ENCODE measurements around the gene TAF10.

Gene TAF10

DNA sequence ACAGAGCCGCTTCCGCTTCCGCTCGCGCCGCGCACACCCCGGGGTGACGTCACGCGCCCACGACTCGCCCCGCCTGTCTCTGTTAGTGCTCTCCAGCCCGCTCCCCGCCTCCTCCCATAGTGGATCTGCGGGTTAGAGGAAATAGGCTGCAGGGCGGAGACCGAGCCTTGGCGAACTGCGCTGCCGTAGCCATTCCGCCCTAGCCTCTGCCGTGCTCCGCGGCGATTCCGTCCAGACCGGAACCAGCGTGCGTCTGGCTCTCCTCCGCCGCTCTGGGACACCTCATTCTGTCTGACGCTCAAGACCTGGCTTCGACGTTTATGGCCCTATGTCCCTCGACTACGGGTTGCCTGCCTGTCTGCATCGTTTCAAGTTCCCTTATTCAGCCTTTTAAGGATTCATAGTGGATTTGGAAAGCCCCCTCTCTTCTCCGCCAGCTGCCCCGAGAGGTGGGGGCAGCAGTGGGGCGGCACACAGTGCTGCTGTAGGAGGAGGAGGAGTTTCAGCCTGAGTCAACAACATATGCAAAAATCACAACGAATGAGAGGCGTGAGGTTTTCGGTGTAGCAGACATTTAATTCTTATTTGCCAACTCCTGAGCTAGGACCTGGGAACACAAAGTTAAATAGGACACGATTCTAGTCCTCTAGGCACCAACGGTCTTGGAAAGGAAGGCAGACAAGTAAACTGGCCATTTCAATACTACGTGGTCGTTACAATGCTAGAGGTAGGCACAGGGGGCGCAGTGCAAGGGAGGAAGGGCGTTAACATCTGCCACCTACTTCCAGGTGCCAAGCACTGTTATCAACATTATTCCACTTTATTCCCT lies at the start of gene TAF10:
TSS of gene TAF10 (minus strand) at position 4 of the 829 bp plus-strand sequence. CDS start 27 bp downstream, outside the sequence.
- DNase-seq (ENCODE audit: low read depth in 2 of 2) = peak; percentile 92 to 93

DNA sequence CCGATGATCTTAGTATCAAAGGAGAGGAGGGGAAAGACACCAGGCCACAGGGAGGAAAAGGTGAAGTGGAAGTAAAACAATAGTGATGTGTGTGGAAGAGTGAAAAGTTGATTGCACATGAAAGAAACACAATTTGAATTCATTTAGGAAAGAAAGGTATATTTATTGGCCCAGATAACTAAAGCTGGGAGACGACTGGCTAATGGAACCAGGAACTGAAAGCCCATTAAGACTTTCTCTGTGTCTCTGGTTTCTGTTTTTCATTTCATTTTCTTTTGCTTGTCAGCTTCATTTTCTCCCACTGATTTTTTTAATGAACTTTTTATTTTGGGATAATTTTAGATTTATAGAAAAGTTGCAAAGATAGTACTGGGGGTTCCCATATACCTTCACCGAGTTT lies 48.7 kb upstream of the TAF10 start:
- no peak for DNase-seq (ENCODE audit: low read depth in 2 of 2)

DNA sequence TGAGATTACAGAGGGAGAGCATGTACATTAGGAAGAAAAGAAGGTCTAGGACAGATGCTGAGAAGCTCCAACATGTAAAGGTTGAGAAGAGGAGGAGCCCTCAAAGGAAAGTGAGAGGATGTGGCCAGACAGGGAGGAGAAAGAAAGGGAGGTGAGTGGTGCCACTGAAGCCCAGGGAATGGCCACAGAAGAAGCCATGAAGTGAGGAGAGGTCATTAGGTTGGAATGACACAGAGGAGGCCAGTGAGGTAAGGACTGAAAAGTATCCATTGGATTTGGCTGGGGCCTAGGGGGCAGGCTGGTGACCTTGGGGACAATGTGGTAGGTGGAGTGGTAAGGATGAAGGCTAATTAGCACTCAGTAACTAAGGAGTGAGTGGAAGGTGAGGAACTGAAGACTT lies 46.6 kb upstream of the TAF10 start:
- no peak for DNase-seq (ENCODE audit: low read depth in 2 of 2)

DNA sequence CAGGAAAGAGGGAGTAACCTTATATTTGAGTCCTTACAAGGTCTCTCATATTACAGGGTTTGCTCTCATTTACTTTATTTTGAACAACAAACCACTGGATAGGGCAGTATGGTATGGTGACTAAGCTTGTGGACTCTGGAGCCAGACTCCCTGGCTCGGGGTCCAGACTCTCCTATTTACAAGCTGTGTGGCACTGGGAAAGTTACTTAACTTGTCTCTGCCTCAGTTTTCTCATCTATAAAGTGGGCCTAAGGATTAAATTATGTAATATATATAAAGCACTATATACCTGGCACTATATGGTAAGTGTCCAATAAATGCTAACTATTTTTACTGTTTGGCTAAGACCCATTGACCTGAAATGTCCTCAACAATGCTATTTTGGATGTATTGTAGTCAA lies 45.3 kb upstream of the TAF10 start:
- no peak for DNase-seq (ENCODE audit: low read depth in 2 of 2)

DNA sequence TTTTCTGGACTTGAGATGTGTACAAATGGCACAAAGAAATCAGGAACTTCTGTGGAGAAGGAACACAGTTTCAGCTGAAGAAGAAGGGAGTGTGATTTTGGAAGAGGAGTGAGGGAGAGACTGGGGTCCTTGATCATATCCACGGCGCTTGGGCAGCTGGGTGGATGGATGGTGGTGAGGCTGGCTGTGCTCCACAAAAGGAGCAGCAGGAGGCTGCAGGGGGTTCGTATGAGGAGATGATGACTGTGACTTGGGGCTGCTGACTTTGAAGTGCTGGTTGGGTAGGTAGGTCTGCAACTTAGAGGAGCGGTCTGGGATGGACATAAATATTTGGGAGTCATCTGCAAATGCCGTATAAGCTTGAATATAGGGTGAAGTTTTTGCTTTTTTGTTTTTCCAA lies 44.9 kb upstream of the TAF10 start:
- no peak for DNase-seq (ENCODE audit: low read depth in 2 of 2)

DNA sequence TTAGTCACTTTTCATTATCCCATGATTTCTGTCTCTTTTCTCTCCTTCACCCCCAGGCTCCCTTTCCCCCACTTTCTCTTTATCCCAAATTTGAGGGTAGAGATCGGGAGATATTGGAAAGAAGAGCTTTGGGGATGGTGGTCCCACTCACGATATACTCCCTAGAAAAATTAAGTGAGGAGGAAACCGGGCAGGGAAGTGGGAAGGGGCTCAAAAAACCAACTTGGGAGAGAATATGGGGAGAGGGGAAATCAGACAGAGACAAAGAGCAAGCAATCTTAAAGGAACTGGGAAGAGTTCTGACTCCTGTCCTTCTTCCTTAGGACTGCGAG lies 44.5 kb upstream of the TAF10 start:
- no peak for DNase-seq (ENCODE audit: low read depth in 2 of 2)

DNA sequence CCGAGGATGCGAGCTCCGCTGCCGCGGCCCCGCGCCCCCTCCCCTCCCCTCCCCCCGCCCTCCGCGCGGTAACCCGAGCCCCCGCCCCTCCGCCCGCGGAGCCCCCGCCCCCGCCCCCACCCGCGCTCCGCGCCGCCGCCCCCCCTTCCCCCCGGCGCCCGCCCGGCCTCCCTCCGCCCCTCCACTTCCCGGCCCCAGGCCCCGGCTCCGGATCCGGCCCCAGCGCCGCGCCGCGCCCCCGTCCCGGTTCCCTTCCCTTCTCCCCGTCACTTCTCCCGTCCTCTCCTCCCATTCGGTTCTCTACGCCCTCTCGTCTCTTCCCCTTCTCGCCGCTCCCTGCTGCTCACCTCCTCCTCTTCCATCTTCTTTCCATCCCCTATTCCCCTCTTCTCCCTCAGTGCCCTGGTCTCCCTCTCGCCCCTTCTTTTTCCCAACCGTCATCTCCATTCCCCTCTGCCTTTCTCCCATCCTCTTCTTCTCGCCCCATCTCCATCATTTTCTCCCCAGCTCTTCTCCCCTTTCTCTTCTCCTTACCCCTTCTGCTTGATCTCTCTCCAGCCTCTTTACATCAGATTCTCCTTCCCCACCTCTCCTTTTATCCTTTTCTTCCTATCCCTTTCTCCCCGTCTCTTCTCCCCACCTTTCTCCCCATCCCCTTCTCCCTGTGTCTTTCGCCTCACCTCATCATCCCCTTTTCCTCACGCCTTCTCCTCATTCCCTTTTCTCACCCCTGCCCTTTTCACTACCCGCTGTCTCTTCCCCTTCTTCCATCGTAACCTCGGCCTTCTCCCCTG lies 44.0 kb upstream of the TAF10 start, which contains the start of gene DCHS1:
TSS of gene DCHS1 (minus strand) at position 20 of the 794 bp plus-strand sequence. CDS start 14,196 bp downstream, outside the sequence.
- no peak for DNase-seq (ENCODE audit: low read depth in 2 of 2)

DNA sequence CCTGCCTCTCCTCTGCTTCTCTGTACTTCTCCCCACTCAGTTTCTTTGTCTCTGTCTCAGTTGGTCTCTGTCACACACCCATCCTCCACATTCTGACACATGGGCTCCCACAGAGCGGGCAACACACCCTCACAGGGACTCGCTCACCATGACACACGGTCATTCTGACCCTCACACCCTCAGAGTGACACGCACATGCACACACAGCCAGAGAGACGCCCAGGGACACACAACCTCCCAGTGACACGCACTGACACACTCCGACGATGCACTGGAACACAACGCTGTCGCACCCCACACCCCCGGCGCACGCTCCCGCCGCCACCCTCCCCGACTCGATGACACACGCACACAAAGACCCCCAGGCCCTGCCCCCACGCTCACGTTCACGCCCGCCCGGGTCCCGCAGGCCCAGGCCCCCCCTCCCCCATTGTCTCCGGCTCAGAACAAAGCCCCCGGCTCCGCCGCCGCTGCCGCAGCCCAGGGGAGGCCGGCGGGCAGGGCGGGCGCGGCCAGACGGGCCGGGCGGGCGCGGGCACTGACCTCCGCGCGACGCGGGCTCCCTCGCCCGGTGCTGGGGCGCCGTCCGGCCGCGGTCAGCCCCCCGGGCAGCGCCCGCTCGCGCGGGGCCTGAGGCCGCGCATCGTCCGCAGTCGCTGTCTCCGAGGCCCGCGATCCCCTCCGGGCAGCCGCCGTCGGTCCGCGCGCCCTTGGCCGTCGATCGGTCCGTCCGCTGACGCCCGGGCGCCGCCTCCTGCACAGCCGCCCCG lies 43.2 kb upstream of the TAF10 start:
- no peak for DNase-seq (ENCODE audit: low read depth in 2 of 2)

DNA sequence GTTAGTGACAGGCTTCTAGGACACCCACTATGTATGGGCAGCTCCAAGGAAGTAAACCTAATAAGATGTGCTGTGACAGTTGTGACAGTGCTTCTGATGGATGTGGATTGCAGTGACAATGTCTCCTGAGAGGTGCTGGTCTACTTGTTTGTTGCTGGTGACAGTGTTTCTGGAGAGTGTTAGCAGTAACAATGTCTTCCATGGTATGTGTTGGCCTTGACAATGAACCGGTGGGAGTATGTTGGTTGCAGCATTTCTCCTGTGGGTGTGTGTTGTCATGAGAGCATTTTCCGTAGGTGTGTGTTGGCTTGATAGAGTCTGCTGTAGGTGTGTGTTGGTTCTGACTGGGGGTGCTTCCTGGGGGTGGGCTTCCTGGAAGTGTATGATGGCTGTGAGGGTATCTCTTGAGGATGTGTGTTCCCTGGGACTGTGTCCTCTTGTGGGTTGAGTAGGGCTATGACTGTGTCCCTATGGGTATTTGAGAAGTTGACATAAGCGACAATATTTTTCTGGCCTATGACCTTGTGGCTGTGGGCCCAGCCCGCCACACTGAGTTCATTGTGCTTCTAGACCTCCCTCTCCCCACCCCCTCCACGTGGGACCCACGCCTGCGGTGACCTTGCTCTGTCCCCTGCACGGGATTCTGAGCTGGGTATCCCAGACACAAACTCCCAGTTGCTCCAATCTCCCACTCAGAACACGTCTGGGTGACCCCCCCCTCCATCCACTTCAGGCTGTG lies 42.4 kb upstream of the TAF10 start:
- DNase-seq (ENCODE audit: low read depth in 2 of 2) = no peak

DNA sequence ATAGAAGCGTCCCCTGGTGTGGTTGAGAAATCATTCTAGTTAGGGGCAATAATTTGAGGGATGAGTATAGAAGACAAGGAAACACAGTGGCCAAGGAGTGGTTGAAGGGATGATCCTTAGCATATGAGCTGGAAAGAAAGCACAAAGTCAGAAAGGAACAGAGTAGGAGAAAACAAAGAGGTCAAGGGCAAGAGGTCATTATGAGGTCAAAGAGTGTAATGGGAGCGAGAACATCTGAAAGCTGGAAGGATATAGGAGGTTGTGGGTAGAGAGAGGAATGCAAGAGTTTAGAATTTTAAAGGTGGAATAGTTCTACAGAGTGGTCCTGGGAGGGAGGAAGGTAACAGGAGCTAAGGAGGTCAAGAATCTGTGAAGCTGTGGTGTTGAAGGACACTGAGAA lies 41.6 kb upstream of the TAF10 start:
- DNase-seq (ENCODE audit: low read depth in 2 of 2) = no peak

DNA sequence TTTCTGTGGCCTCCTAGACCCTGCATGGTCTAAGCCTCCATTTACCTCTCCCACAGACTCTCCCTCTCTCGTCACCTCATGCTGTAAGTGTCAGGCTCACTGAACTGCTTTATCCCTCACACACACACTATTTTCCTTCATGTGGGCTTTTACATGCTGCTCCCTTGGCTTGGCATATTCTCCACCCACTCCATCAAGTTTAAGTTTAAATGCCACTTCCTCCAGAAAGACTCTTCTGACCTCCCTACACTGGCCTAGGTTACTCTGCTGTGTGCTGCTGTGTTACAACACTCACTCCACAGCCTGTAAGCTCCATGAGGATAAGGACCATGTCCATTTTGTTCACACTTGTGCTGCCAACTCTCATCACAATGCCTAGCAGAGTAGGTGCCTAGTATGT lies 41.1 kb upstream of the TAF10 start:
- DNase-seq (ENCODE audit: low read depth in 2 of 2) = no peak

DNA sequence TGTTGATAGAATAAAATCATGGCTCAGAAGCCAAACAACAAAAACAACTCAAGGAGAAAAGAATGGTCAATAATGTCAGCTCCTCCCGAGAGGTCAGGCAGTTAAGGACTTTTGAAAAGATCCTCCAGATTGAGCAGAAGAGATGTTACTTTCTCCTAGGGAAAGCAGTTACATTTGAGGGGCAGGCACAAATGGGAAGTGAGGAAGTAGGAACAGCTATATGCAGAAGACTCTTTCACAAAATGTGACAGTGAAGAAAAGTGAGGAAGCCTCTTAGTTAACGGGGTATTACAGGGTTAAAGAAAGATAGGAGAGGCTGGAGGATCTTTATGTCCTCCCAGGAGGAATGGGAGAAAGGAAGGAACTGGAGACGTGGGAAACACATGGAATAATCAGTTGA lies 40.2 kb upstream of the TAF10 start:
- DNase-seq (ENCODE audit: low read depth in 2 of 2) = no peak

DNA sequence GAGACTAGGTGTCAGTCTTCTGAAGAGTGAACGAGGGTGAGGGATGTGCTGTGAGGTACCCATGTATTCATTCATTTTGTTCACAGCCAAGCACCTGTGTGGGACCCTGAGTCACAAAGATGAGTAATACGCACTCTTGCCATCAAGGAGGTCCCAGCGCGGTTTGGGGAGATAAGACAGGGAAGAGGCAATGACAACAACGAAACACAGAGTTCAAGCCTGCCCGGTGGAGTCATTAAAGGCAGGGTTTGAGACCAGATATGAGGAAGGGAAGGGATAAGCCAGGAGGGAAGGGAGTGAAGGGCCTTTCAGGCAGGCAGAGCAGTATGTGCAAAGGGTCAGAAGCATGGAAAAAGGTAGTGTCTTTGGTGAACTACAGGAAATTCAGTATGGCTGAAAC lies 39.0 kb upstream of the TAF10 start:
- DNase-seq (ENCODE audit: low read depth in 2 of 2) = no peak

DNA sequence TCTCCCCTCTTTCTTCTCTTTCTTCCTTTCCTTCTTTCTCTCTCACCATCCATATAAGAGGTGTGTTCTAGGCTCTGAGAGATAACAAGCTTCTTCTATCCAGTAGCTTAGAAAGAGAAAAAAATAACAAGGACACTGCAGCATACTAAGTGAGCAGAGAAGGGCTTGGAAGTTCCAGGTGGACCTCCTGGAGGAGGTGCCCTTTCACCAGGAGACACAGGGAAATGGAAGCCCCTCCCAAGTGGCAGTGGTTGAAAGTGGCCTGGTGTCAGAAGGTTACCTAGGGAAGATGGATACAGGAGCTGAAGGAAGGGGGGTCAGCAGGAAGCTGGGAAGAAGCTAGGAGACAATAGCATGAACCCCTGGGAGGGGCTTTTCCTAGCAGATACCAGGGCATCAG lies 38.1 kb upstream of the TAF10 start:
- no peak for DNase-seq (ENCODE audit: low read depth in 2 of 2)

DNA sequence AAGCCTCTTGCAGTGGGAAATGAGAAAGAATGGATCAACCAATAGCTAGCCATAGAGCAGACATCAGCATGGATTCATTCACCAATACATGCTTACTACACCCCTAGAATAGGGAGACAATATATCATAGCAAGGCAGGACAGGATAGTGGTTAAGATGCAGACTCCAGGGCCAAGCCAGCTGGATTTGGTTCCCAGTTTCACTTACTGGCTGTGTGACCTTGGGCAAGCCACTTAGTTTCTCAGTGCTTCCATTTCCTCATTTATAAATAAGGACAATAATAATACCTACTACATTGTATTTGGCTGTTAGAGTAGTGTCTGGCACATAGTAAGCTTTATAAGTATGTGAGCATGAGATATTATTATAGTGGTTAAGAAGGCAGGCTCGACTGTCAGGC lies 36.5 kb upstream of the TAF10 start:
- DNase-seq (ENCODE audit: low read depth in 2 of 2) = no peak

DNA sequence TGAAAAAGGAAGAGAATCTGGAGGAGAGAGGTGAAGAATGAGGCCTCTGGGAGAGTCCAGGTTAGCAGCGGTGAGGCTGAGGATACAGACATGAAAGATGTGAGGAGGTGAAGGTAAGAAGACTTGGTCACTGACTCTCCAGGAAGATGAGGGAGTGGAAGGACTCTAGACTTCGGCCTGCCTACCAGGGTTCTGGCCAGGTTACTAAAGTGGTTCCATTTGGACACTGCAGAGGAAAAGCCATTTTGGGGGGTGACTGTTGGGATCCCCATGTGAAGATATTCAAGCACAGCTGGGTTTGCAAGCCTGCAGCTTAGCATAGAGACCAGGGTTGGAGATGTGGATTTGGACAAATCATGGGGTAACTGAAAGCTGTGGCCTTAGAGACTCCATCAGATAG lies 35.8 kb upstream of the TAF10 start:
- no peak for DNase-seq (ENCODE audit: low read depth in 2 of 2)

DNA sequence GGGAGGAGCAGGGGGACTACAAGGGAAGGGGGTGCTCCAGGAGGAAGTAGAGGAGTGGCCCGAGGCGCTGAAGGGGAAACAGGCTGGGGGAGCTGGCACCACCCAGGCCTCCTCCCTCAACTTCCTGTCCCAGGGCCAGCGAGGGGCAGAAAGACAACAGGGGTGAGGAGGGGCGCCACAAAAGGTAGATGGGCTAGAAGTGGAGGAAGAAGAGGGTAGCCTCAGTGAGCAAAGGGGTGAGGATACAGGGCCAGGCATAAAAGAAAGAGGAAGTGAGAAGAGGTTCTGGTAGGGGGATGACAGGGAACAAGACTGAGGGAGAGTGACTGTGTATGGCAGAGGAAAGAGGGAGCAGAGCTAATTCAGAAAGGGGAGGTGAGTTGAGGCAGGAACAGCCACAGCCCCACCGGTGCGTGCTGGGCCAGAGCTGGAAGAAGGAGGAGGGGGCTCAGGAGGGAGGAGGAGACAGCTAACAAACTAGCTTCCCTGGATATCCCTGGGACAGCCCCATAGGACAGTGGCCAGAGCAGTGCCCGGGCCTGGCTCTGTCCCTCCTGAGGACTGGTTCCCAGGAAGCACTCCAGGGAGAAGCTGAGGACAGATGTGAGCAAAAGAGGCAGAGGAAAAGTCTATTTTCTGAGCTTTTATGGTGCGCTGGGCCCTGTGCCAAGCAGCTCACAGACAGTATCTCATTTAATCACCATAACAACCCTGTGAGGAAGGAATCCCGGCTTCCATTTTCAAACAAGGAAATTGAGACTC lies 35.1 kb upstream of the TAF10 start:
- DNase-seq (ENCODE audit: low read depth in 2 of 2) = no peak

DNA sequence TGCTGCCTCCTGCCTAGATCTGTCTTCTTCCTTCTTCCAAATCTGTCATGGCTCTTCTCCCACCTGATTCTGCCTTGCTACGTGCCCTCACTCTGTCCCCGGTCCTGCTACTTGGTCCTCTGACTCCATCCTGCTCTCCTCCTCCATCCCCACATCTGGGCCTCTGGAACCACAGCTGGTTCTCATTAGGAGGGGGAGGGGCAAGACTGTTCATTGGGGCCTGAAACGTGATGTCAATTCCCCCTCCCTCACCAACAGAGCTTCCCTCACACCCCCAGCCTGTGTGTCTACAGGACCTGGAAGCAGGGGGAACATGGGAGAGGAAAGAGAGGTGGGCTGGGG lies 34.5 kb upstream of the TAF10 start:
- DNase-seq (ENCODE audit: low read depth in 2 of 2) = no peak

DNA sequence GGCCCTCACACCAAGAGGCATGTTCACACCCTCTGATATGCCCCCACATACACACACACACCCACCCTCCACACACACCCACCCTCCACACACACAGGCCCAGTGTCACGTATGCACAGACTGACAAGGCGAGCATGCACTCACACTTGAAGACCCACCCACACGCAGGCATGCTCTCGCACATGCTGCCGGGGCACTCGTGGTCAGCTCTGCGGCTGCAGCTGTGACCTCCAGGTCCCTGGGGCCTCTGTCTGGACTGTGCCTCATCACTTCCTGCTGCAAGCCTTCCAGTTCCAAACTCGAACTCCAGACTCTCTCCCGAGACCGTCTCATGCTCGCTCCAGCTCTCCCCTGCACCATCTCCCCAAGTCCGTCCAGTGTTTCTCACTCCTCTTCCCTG lies 34.1 kb upstream of the TAF10 start:
- DNase-seq (ENCODE audit: low read depth in 2 of 2) = no peak

DNA sequence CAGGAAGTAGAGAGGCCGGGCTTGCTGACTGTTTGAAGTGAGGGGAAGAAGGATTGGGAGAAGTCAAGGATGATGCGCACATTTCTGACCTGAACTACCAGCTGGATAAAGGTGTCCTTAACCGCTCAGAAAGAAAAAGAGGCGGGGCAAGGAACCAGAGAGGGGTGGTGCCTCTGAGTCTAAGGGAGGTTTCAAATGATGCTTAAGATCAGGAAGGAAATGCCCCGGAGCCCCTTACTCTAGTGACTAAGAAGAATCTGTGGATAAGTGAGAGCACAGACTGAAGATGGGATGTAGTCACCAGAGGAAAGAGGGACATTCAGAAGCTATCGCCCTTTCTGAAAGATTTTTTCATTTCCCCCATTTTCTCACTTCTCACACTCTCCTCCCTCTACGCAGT lies 30.9 kb upstream of the TAF10 start:
- DNase-seq (ENCODE audit: low read depth in 2 of 2) = no peak

Data from stimulated activated CD4-positive, alpha-beta T cell treated with anti-CD3 and anti-CD28 coated beads, Interleukin-4, amount 100 ng/mL, for 48 hours (primary cell).